SK-N-SH treated with all-trans-retinoic acid at 6 μM for 48 hours (cell line): Measurements from ENCODE around the gene RSPRY1.

ENCODE experiments used
- ATAC-seq: fragments of 200-7000 bp; cut with Tn5 transposase; 3 replicates; pipeline ENCODE4 v1.9.1; 2020; ENCODE audit warnings: mild to moderate bottlenecking, moderate library complexity
- ARNTL ChIP-seq: fragments of 450-650 bp; formaldehyde crosslinking; IDR thresholded peaks from 2 replicates; pipeline ENCODE4 v1.5.0; 2020; ENCODE audit warnings: low read depth, mild to moderate bottlenecking, moderate library complexity, borderline replicate concordance
- BACH2 ChIP-seq: fragments of 250-450 bp; sonication (Bioruptor Pico); IDR thresholded peaks from 2 replicates; pipeline ENCODE4 v1.9.0; 2021; ENCODE audit warnings: mild to moderate bottlenecking, borderline replicate concordance
- CSDC2 ChIP-seq: fragments of 250-450 bp; sonication (Bioruptor Pico); IDR thresholded peaks from 2 replicates; pipeline ENCODE4 v1.5.0; 2020; ENCODE audit warnings: mild to moderate bottlenecking, moderate library complexity
- ESRRG ChIP-seq: fragments of 250-450 bp; sonication (Bioruptor Pico); IDR thresholded peaks from 2 replicates; pipeline ENCODE4 v1.6.1; 2021; ENCODE audit warnings: mild to moderate bottlenecking
- ISL1 ChIP-seq: fragments of 250-450 bp; sonication (Bioruptor Pico); IDR thresholded peaks from 2 replicates; pipeline ENCODE4 v2.1.2; 2022; ENCODE audit warnings: mild to moderate bottlenecking, moderate library complexity
- PPARA ChIP-seq: fragments of 250-450 bp; sonication (Bioruptor Pico); IDR thresholded peaks from 2 replicates; pipeline ENCODE4 v1.5.0; 2020; ENCODE audit warnings: mild to moderate bottlenecking, borderline replicate concordance
- RARB ChIP-seq: fragments of 250-450 bp; sonication (Bioruptor Pico); IDR thresholded peaks from 2 replicates; pipeline ENCODE4 v1.8.0; 2021; ENCODE audit warnings: mild to moderate bottlenecking, moderate library complexity
- TCF4 ChIP-seq: fragments of 250-450 bp; sonication (Bioruptor Pico); IDR thresholded peaks from 2 replicates; pipeline ENCODE4 v1.8.0; 2021; ENCODE audit warnings: mild to moderate bottlenecking, moderate library complexity, borderline replicate concordance
- ZC3H10 ChIP-seq: fragments of 250-450 bp; sonication (Bioruptor Pico); IDR thresholded peaks from 2 replicates; pipeline ENCODE4 v1.5.1; 2021; ENCODE audit warnings: mild to moderate bottlenecking, moderate library complexity
- ZFP3 ChIP-seq: fragments of 250-450 bp; sonication (Bioruptor Pico); IDR thresholded peaks from 2 replicates; pipeline ENCODE4 v1.5.0; 2020; ENCODE audit warnings: mild to moderate bottlenecking, moderate library complexity
- ZFP30 ChIP-seq: fragments of 450-650 bp; formaldehyde crosslinking; IDR thresholded peaks from 2 replicates; pipeline ENCODE4 v1.5.0; 2022; ENCODE audit warnings: mild to moderate bottlenecking, moderate library complexity
- ZNF565 ChIP-seq: fragments of 450-650 bp; formaldehyde crosslinking; conservative IDR thresholded peaks from 2 replicates; pipeline ENCODE4 v1.5.0; 2020; ENCODE audit warnings: low read depth, mild to moderate bottlenecking, moderate library complexity
- ZNF8 ChIP-seq: fragments of 450-650 bp; formaldehyde crosslinking; IDR thresholded peaks from 2 replicates; pipeline ENCODE4 v1.5.0; 2020; ENCODE audit warnings: mild to moderate bottlenecking, moderate library complexity
- TF ChIP-seq, protein P1 (sequence below): fragments of 250-450 bp; sonication (Bioruptor Pico); IDR thresholded peaks from 2 replicates; pipeline ENCODE4 v1.5.1; 2020; ENCODE audit warnings: low read depth, mild to moderate bottlenecking, moderate library complexity
- TF ChIP-seq, protein P2 (sequence below): fragments of 250-450 bp; sonication (Bioruptor Pico); IDR thresholded peaks from 2 replicates; pipeline ENCODE4 v1.8.0; 2021; ENCODE audit warnings: low read depth, mild to moderate bottlenecking, moderate library complexity, borderline replicate concordance
- TF ChIP-seq, protein P3 (sequence below): fragments of 250-450 bp; sonication (Bioruptor Pico); IDR thresholded peaks from 2 replicates; pipeline ENCODE4 v1.5.1; 2021; ENCODE audit warnings: mild to moderate bottlenecking, moderate library complexity
- TF ChIP-seq, protein P4 (sequence below): fragments of 250-450 bp; sonication (Bioruptor Pico); IDR thresholded peaks from 2 replicates; pipeline ENCODE4 v1.5.0; 2020; ENCODE audit warnings: mild to moderate bottlenecking, moderate library complexity

The RSPRY1 gene

DNA sequence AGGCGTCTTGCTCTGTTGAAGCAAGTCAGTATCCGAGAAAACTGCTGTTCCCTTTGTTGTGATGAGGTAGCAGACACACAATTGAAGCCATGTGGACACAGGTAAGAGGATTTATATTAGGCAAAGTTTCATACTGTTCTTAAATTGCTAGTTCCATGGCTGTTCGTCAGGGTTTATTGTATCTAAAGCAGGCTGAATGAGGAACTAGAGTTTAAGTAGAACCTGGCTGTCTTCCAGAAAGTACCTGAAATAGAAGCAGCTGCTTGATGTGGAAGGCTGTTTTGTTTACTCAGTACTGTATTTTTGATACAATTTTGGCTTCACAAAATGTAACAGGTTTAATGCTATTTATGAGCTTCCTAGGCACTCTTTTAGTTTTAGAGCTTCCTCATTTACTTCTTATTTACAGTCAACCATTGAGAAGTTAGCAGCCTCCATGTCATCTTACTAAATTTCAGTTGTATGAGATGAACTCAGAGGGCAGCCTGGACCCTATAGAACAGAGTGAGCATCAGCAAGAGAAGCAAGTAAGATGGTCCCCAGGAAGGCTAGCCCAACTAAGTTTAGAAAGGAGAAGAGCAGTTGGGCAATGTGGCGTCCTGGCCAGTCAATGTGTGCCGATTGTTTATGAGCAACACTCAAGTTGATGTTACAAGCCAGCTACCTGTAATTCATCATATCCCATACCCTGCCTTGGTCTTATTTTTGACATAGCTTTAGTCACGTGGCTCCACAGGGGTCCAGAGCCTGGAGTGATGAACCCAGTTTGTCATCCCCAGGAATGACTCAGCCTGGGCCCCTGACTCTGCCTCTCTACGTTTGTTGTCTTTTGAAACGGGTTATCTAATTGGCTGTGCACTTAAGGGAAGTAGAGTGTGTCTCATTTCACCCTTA is 49.2 kb downstream of the RSPRY1 start (continued):
- TF ChIP-seq, protein P1, sequence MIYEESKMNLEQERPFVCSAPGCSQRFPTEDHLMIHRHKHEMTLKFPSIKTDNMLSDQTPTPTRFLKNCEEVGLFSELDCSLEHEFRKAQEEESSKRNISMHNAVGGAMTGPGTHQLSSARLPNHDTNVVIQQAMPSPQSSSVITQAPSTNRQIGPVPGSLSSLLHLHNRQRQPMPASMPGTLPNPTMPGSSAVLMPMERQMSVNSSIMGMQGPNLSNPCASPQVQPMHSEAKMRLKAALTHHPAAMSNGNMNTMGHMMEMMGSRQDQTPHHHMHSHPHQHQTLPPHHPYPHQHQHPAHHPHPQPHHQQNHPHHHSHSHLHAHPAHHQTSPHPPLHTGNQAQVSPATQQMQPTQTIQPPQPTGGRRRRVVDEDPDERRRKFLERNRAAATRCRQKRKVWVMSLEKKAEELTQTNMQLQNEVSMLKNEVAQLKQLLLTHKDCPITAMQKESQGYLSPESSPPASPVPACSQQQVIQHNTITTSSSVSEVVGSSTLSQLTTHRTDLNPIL (CRISPR knock-in tag) = no peak
- TF ChIP-seq, protein P2, sequence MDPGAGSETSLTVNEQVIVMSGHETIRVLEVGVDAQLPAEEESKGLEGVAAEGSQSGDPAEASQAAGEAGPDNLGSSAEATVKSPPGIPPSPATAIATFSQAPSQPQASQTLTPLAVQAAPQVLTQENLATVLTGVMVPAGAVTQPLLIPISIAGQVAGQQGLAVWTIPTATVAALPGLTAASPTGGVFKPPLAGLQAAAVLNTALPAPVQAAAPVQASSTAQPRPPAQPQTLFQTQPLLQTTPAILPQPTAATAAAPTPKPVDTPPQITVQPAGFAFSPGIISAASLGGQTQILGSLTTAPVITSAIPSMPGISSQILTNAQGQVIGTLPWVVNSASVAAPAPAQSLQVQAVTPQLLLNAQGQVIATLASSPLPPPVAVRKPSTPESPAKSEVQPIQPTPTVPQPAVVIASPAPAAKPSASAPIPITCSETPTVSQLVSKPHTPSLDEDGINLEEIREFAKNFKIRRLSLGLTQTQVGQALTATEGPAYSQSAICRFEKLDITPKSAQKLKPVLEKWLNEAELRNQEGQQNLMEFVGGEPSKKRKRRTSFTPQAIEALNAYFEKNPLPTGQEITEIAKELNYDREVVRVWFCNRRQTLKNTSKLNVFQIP = no peak
- TF ChIP-seq RARB (CRISPR knock-in tag) = no peak
- TF ChIP-seq ISL1 (CRISPR knock-in tag) = no peak
- TF ChIP-seq ZFP3 (CRISPR knock-in tag) = no peak
- TF ChIP-seq BACH2 (CRISPR knock-in tag) = no peak

DNA sequence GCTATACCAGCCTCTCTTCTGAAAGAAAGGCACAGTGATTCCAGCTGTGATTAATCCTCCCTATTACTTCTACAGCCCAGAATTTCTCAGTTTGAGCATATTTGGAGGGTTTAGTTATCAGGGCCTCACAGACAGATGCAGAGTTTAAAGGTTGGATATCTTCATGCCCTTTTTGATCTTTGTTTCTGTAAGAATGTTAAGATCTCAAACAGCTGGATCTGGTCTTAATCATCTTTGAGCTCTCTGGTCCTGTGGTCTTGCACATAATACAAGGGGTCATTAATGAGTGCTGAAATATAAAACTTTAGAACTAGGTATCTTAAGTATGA is 49.9 kb downstream of the RSPRY1 start:
- ATAC-seq = no peak
- TF ChIP-seq, protein P3, sequence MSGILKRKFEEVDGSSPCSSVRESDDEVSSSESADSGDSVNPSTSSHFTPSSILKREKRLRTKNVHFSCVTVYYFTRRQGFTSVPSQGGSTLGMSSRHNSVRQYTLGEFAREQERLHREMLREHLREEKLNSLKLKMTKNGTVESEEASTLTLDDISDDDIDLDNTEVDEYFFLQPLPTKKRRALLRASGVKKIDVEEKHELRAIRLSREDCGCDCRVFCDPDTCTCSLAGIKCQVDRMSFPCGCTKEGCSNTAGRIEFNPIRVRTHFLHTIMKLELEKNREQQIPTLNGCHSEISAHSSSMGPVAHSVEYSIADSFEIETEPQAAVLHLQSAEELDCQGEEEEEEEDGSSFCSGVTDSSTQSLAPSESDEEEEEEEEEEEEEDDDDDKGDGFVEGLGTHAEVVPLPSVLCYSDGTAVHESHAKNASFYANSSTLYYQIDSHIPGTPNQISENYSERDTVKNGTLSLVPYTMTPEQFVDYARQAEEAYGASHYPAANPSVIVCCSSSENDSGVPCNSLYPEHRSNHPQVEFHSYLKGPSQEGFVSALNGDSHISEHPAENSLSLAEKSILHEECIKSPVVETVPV = no peak
- TF ChIP-seq, protein P4, sequence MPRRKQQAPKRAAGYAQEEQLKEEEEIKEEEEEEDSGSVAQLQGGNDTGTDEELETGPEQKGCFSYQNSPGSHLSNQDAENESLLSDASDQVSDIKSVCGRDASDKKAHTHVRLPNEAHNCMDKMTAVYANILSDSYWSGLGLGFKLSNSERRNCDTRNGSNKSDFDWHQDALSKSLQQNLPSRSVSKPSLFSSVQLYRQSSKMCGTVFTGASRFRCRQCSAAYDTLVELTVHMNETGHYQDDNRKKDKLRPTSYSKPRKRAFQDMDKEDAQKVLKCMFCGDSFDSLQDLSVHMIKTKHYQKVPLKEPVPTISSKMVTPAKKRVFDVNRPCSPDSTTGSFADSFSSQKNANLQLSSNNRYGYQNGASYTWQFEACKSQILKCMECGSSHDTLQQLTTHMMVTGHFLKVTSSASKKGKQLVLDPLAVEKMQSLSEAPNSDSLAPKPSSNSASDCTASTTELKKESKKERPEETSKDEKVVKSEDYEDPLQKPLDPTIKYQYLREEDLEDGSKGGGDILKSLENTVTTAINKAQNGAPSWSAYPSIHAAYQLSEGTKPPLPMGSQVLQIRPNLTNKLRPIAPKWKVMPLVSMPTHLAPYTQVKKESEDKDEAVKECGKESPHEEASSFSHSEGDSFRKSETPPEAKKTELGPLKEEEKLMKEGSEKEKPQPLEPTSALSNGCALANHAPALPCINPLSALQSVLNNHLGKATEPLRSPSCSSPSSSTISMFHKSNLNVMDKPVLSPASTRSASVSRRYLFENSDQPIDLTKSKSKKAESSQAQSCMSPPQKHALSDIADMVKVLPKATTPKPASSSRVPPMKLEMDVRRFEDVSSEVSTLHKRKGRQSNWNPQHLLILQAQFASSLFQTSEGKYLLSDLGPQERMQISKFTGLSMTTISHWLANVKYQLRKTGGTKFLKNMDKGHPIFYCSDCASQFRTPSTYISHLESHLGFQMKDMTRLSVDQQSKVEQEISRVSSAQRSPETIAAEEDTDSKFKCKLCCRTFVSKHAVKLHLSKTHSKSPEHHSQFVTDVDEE (CRISPR knock-in tag) = no peak
- no peak for TF ChIP-seq CSDC2 (CRISPR knock-in tag)
- TF ChIP-seq, protein P1 (CRISPR knock-in tag) = no peak

DNA sequence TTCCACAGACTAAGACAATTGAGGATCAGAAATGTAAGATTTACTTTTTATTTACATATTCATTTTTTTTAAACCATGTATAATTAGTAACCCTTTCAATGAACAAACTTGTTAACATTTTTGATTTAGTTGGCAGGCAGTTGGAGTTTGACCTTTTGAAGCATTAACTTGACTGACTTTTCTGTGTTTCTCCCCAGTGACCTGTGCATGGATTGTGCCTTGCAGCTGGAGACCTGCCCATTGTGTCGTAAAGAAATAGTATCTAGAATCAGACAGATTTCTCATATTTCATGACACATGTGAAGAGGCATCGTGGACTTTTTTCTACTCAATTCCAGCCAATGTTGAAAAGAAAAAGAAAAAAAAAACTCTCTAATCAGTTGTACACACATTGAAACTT is 52.6 kb downstream of the RSPRY1 start:
- ATAC-seq = no peak

More for the DNA sequence above, 52.6 kb downstream of the RSPRY1 start:
- TF ChIP-seq, protein P1 (CRISPR knock-in tag) = no peak
- TF ChIP-seq, protein P3 = no peak
- TF ChIP-seq TCF4 (no peak), RARB (CRISPR knock-in tag) (no peak), ESRRG (CRISPR knock-in tag) (no peak), PPARA (CRISPR knock-in tag) (no peak), ZNF8 (CRISPR knock-in tag) (no peak), ZNF565 (CRISPR knock-in tag) (no peak), ZC3H10 (CRISPR knock-in tag) (no peak), CSDC2 (CRISPR knock-in tag) (no peak), ARNTL (CRISPR knock-in tag) (no peak), ISL1 (CRISPR knock-in tag) (no peak), ZFP30 (CRISPR knock-in tag) (no peak)
- TF ChIP-seq, protein P4 (CRISPR knock-in tag) = no peak
- TF ChIP-seq, protein P2 = no peak
